ENCODE measurements around the gene SNRK.

DNA sequence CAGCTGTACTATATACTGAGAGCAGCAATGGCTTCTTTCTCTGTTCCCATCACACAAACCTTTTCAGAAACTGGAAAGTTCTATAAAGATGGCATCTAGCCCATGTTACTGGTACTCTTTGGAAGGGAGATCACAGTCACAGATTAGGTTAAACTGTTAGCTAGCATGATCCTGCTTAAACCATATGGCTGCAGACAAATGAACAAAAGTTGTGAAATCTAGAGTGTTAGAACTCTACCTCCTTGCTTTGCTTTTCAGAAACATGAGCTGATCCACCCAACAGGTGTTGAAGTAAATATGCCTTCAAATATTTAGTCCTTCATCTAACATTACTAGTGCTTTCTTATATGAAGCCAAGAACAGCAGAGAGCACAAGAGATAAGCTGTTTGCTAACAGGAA is 102.6 kb downstream of the SNRK start:
- no peak for TF ChIP-seq TAF1 (IDR thresholded peaks at IDR 0.05; ENCODE audit: borderline replicate concordance, insufficient read depth, low read length)
- TF ChIP-seq, protein P1, sequence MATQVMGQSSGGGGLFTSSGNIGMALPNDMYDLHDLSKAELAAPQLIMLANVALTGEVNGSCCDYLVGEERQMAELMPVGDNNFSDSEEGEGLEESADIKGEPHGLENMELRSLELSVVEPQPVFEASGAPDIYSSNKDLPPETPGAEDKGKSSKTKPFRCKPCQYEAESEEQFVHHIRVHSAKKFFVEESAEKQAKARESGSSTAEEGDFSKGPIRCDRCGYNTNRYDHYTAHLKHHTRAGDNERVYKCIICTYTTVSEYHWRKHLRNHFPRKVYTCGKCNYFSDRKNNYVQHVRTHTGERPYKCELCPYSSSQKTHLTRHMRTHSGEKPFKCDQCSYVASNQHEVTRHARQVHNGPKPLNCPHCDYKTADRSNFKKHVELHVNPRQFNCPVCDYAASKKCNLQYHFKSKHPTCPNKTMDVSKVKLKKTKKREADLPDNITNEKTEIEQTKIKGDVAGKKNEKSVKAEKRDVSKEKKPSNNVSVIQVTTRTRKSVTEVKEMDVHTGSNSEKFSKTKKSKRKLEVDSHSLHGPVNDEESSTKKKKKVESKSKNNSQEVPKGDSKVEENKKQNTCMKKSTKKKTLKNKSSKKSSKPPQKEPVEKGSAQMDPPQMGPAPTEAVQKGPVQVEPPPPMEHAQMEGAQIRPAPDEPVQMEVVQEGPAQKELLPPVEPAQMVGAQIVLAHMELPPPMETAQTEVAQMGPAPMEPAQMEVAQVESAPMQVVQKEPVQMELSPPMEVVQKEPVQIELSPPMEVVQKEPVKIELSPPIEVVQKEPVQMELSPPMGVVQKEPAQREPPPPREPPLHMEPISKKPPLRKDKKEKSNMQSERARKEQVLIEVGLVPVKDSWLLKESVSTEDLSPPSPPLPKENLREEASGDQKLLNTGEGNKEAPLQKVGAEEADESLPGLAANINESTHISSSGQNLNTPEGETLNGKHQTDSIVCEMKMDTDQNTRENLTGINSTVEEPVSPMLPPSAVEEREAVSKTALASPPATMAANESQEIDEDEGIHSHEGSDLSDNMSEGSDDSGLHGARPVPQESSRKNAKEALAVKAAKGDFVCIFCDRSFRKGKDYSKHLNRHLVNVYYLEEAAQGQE (IDR thresholded peaks at IDR 0.05; ENCODE audit: insufficient read depth in 1 of 2, low read depth in 2 of 2, low read length in 2 of 2) = no peak

Measured in PFSK-1 (cell line).